K562 (cell line): ENCODE data around the gene PHACTR3. TPM values are rescaled to one million over a fixed set of nuclear protein-coding genes. Genes with fewer than 3 reads are reported as not detected.

Experiments
- ATAC-seq: fragments of 200-7000 bp; cut with Tn5 transposase; 3 replicates; pipeline ENCODE4 v1.9.1; 2020; ENCODE audit warnings: moderate library complexity
- BruUV-seq: library from RNA; stranded (reverse); fragments of 400-500 nt; replicated peaks from 2 replicates; lab custom pipeline; 2021; lab: Mats Ljungman, UMichigan
- CTCF ChIA-PET: fragments of 300-600 bp; formaldehyde crosslinking; extraction: SDS; loops from one replicate; lab custom pipeline; 2021; ENCODE audit warnings: low intra/inter-chr PET ratio; lab: Yijun Ruan, JAX
- POLR2A ChIA-PET: fragments of 300-600, 350-650 bp; sonication (Branson Sonifier 250); formaldehyde crosslinking; extraction: SDS; loops from one replicate; lab custom pipeline; 2021; ENCODE audit warnings: antibody characterized with exemption, inconsistent platforms; lab: Yijun Ruan, JAX
- DNase-seq, 4 experiments: peaks; one replicate each; pipeline versions ENCODE4 v3.0.0 to v3.0.0-alpha.2; 2011 to 2018; ENCODE audit warnings: low spot score in 3 of 4, mixed read lengths in 3 of 4; ENCODE audit errors: extremely low read depth in 1 of 4
- FAIRE-seq: peaks from 2 replicates; lab custom pipeline; 2011; peaks lifted over from hg19 to GRCh38; lab: Jason Lieb, UNC
- H2AFZ ChIP-seq: 2 replicates; pipeline ENCODE4 v1.6.0; 2011; ENCODE audit warnings: low read depth, low read length, control low read depth, inconsistent platforms
- H3K27ac ChIP-seq: fragments of 200-600 bp; 3 replicates; pipeline ENCODE4 v1.8.0; 2011; ENCODE audit warnings: low read depth, mild to moderate bottlenecking, control low read depth, inconsistent platforms, low read length, moderate library complexity, mixed read lengths; ENCODE audit errors: extremely low read depth
- H3K27me3 ChIP-seq, 2 experiments: fragments of 300-600 bp in 1 of 2; 2 replicates in 1 of 2; 3 replicates in 1 of 2; pipeline versions ENCODE4 v1.6.0 to v1.8.0; 2011; ENCODE audit warnings: inconsistent platforms in 2 of 2, low read length in 2 of 2, mild to moderate bottlenecking in 1 of 2, mixed read lengths in 1 of 2, moderate library complexity in 1 of 2; ENCODE audit not compliant: control insufficient read depth in 2 of 2, insufficient read depth in 2 of 2
- H3K36me3 ChIP-seq: fragments of 300-600 bp; 3 replicates; pipeline ENCODE4 v1.8.0; 2011; ENCODE audit warnings: mild to moderate bottlenecking, low read length, inconsistent platforms; ENCODE audit not compliant: control insufficient read depth, insufficient read depth
- H3K4me1 ChIP-seq, 2 experiments: fragments of 200-600 bp in 1 of 2; replicated peaks in 1 of 2; 2 replicates in 1 of 2; 3 replicates in 1 of 2; pipeline versions ENCODE4 v1.5.1 to v1.8.0; 2011; ENCODE audit warnings: inconsistent platforms in 2 of 2, low read length in 2 of 2, mild to moderate bottlenecking in 1 of 2, mixed read lengths in 1 of 2, moderate library complexity in 1 of 2; ENCODE audit not compliant: control insufficient read depth in 2 of 2, insufficient read depth in 2 of 2
- H3K4me2 ChIP-seq: 2 replicates; pipeline ENCODE4 v1.6.1; 2011; ENCODE audit warnings: low read length, control low read depth, inconsistent platforms, mixed read lengths; ENCODE audit not compliant: insufficient read depth
- H3K4me3 ChIP-seq: fragments of 200-600 bp; sonication (generic), shearing (Covaris generic); 2 replicates; pipeline ENCODE4 v1.5.1; 2016; ENCODE audit warnings: control low read depth, inconsistent platforms
- H3K79me2 ChIP-seq: fragments of 200-600 bp; 3 replicates; pipeline ENCODE4 v1.8.0; 2011; ENCODE audit warnings: low read length, inconsistent platforms; ENCODE audit not compliant: control insufficient read depth, insufficient read depth
- H3K9ac ChIP-seq, 2 experiments: 2 replicates each; pipeline versions ENCODE4 v1.6.0 to v1.6.1; 2011; ENCODE audit warnings: low read depth in 2 of 2, low read length in 2 of 2, control low read depth in 1 of 2, inconsistent platforms in 1 of 2, mild to moderate bottlenecking in 1 of 2, mixed read lengths in 1 of 2; ENCODE audit not compliant: insufficient read depth in 1 of 2
- H3K9me1 ChIP-seq: one replicate; pipeline ENCODE4 v1.6.0; 2011; ENCODE audit warnings: inconsistent platforms, mild to moderate bottlenecking, low read length, moderate library complexity; ENCODE audit not compliant: control insufficient read depth, insufficient read depth
- H3K9me3 ChIP-seq: replicated peaks from 2 replicates; pipeline ENCODE4 v1.5.1; 2011; ENCODE audit warnings: low read depth, low read length, inconsistent platforms; ENCODE audit not compliant: control insufficient read depth, insufficient read depth
- H4K20me1 ChIP-seq: replicated peaks from 2 replicates; pipeline ENCODE4 v1.6.1; 2011; ENCODE audit warnings: low read length, inconsistent platforms, mixed read lengths; ENCODE audit not compliant: control insufficient read depth, insufficient read depth
- CC2D1A ChIP-seq: fragments of 450-650 bp; IDR thresholded peaks from 2 replicates; pipeline ENCODE4 v1.6.1; 2017; ENCODE audit warnings: mild to moderate bottlenecking
- PCBP1 ChIP-seq: fragments of 200-400 bp; formaldehyde crosslinking; IDR thresholded peaks from 2 replicates; pipeline ENCODE4 v1.6.1; 2018; ENCODE audit warnings: mild to moderate bottlenecking, low read depth, low read length; ENCODE audit not compliant: poor library complexity, severe bottlenecking
- PTBP1 ChIP-seq: fragments of 200-400 bp; formaldehyde crosslinking; IDR thresholded peaks from 2 replicates; pipeline ENCODE4 v1.6.1; 2017; ENCODE audit warnings: low read depth, low read length
- RBM22 ChIP-seq: fragments of 200-400 bp; formaldehyde crosslinking; IDR thresholded peaks from 2 replicates; pipeline ENCODE4 v1.6.1; 2018; ENCODE audit warnings: low read length, low read depth; ENCODE audit not compliant: poor library complexity, severe bottlenecking
- SMAD1 ChIP-seq: fragments of 150-350 bp; IDR thresholded peaks from 2 replicates; pipeline ENCODE4 v1.6.1; 2014; ENCODE audit warnings: low read length, low read depth; ENCODE audit not compliant: partially characterized antibody
- ZNF408 ChIP-seq: fragments of 250-450 bp; sonication (Bioruptor Pico); IDR thresholded peaks from 2 replicates; pipeline ENCODE4 v1.4.0; 2020; ENCODE audit warnings: low read depth, mild to moderate bottlenecking, moderate library complexity
- WGBS: fragments of 100-300 bp; shearing (Covaris generic); methylation state at CpG from one replicate; pipeline ENCODE4 v1.1.6; 2016; ENCODE audit warnings: low coverage, mixed read lengths; ENCODE audit not compliant: insufficient coverage; ENCODE audit errors: missing lambda C conversion rate; 5-methylcytosine and 5-hydroxymethylcytosine counted together
- in situ Hi-C: fragments of 300-500 bp; cut with MboI; formaldehyde crosslinking; loops from 4 replicates; pipeline ENCODE4 v1.15.0; 2018; ENCODE audit warnings: inconsistent platforms, mixed read lengths
- intact Hi-C: fragments of 100-400 bp; cut with micrococcal nuclease; formaldehyde crosslinking; loops from 2 replicates; pipeline ENCODE4 v1.14.2; 2022
- polyA plus RNA-seq, 8 experiments: library from polyadenylated mRNA; depleted of rRNA in 4 of 8; stranded (reverse) in 5 of 8; unstranded in 3 of 8; fragments of >200 nt; fragmentation: Nextera tagmentation in 2 of 8; fragmentation: Illumina TruSeq in 1 of 8; extraction: Ambion mirVana in 2 of 8; extraction: Trizol in 1 of 8; gene quantifications; 2 replicates each; pipeline versions ENCODE4 v1.2.1 to v1.2.3, GENCODE V29; 2011 to 2014; ENCODE audit warnings: inconsistent platforms in 1 of 8, missing spikeins in 1 of 8
- total RNA-seq, 7 experiments: library from RNA; depleted of rRNA in 6 of 7; stranded (reverse); fragments of >200 nt in 6 of 7; fragmentation: Illumina TruSeq in 2 of 7; extraction: Trizol in 2 of 7; gene quantifications; 2 replicates each; pipeline versions ENCODE4 v1.2.1 to v1.2.3, GENCODE V29; 2011 to 2021; ENCODE audit warnings: low replicate concordance in 1 of 7
- TF ChIP-seq, protein P1 (sequence below): sonication (generic); formaldehyde crosslinking; IDR thresholded peaks from 2 replicates; pipeline ENCODE4 v1.8.0; 2022; ENCODE audit warnings: missing genetic modification reagents, mild to moderate bottlenecking, moderate library complexity, borderline replicate concordance
- TF ChIP-seq, protein P2 (sequence below), 2 experiments: fragments of 450-650 bp; IDR thresholded peaks; 2 replicates each; pipeline ENCODE4 v1.6.1; 2018; ENCODE audit warnings: mild to moderate bottlenecking in 2 of 2, low read depth in 1 of 2; ENCODE audit not compliant: partially characterized antibody in 2 of 2

The PHACTR3 gene
- total and polyA plus RNA-seq, 9 of the 15 experiments (the other 6 are each of a cell fraction or from before 2014, with no cell fraction given): not detected

DNA sequence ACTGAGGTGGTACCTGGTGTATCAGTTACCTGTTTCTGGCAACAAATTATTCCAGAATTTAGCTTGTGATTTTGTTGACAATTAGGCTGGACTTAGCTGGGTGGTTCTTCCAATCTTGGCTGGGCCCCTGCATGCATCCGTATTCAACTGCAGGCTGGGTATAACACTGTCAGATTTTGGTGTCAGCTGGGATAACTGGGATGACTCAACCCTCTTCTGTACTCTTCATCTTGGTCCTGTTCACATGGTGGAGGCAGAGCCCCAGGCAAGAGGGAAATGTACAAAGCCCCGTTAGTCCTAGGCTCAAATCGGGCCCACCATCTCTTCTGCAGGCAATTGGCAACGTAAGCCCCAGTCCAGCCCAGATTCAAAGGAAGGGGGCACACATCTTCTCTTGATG, 89.2 kb downstream of the PHACTR3 start:
- H2AFZ ChIP-seq: no peak overlapping the region
- CTCF ChIA-PET: interaction anchor here (0.6 kb wide), 1 partner anchor 96 kb away, joined by 3 read pairs; no protein-coding TSS in a partner anchor
- no peak overlapping the region for H3K4me2 ChIP-seq
- H3K27me3 ChIP-seq: peaks cover 0 to 6% of the 10 kb centered on the region in 2 experiments; a peak in 1 of 5 replicates
- no peaks in the 10 kb centered on the region for H3K9me3 ChIP-seq
- no peaks in the 10 kb centered on the region for H3K36me3 ChIP-seq
- no peak overlapping the region for H3K4me3 ChIP-seq
- TF ChIP-seq RBM22 (no peak), PTBP1 (no peak)
- no peaks in the 10 kb centered on the region for H3K79me2 ChIP-seq
- H3K4me1 ChIP-seq: no peaks in the 10 kb centered on the region
- no peak for ATAC-seq
- no peaks in the 10 kb centered on the region for H4K20me1 ChIP-seq
- H3K9me1 ChIP-seq: no peaks in the 10 kb centered on the region
- no TSS peak for BruUV-seq
- in situ Hi-C loops (no loop called here), intact Hi-C loops (no loop called here)
- WGBS: 0% methylated on average over 4 of the region's 4 CpGs
- H3K27ac ChIP-seq: no peak overlapping the region
- no peak for FAIRE-seq
- H3K9ac ChIP-seq: no peak overlapping the region
- POLR2A ChIA-PET: interaction anchor here (0.6 kb wide), 1 partner anchor 73 kb away, joined by 3 read pairs; no protein-coding TSS in a partner anchor
- no peak for DNase-seq

GRCh38 chr20:59696476-59696875, 92.1 kb downstream of the PHACTR3 start:
- no peak overlapping the region for H3K27ac ChIP-seq
- no peak overlapping the region for H3K4me2 ChIP-seq
- BruUV-seq: no TSS peak
- no peak overlapping the region for H2AFZ ChIP-seq
- DNase-seq (no peak), ATAC-seq (no peak), FAIRE-seq (no peak)
- WGBS: 0% methylated on average over 4 of the region's 5 CpGs
- H3K9ac ChIP-seq: no peak overlapping the region
- H3K4me3 ChIP-seq: no peak overlapping the region
- peaks cover 0 to 6% of the 10 kb centered on the region in 2 experiments; a peak in 1 of 5 replicates for H3K27me3 ChIP-seq
- in situ Hi-C loops (no loop called here), intact Hi-C loops (no loop called here)
- ChIA-PET CTCF (no interaction called here), POLR2A (interaction anchor here (0.7 kb wide), 1 partner anchor 756 kb away, joined by 3 read pairs; no protein-coding TSS in a partner anchor)
- TF ChIP-seq, protein P1, sequence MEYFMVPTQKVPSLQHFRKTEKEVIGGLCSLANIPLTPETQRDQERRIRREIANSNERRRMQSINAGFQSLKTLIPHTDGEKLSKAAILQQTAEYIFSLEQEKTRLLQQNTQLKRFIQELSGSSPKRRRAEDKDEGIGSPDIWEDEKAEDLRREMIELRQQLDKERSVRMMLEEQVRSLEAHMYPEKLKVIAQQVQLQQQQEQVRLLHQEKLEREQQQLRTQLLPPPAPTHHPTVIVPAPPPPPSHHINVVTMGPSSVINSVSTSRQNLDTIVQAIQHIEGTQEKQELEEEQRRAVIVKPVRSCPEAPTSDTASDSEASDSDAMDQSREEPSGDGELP (CRISPR knock-in tag): no peak
- no peak for TF ChIP-seq CC2D1A
- no peak for TF ChIP-seq PCBP1
- no peak for TF ChIP-seq ZNF408 (CRISPR knock-in tag)
- TF ChIP-seq SMAD1: no peak
- TF ChIP-seq, protein P2, sequence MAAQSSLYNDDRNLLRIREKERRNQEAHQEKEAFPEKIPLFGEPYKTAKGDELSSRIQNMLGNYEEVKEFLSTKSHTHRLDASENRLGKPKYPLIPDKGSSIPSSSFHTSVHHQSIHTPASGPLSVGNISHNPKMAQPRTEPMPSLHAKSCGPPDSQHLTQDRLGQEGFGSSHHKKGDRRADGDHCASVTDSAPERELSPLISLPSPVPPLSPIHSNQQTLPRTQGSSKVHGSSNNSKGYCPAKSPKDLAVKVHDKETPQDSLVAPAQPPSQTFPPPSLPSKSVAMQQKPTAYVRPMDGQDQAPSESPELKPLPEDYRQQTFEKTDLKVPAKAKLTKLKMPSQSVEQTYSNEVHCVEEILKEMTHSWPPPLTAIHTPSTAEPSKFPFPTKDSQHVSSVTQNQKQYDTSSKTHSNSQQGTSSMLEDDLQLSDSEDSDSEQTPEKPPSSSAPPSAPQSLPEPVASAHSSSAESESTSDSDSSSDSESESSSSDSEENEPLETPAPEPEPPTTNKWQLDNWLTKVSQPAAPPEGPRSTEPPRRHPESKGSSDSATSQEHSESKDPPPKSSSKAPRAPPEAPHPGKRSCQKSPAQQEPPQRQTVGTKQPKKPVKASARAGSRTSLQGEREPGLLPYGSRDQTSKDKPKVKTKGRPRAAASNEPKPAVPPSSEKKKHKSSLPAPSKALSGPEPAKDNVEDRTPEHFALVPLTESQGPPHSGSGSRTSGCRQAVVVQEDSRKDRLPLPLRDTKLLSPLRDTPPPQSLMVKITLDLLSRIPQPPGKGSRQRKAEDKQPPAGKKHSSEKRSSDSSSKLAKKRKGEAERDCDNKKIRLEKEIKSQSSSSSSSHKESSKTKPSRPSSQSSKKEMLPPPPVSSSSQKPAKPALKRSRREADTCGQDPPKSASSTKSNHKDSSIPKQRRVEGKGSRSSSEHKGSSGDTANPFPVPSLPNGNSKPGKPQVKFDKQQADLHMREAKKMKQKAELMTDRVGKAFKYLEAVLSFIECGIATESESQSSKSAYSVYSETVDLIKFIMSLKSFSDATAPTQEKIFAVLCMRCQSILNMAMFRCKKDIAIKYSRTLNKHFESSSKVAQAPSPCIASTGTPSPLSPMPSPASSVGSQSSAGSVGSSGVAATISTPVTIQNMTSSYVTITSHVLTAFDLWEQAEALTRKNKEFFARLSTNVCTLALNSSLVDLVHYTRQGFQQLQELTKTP (IDR thresholded peaks at IDR 0.05; ENCODE audit: low read depth in 1 of 2, partially characterized antibody in 2 of 2): no peak
- no peaks in the 10 kb centered on the region for H3K79me2 ChIP-seq
- H3K9me1 ChIP-seq: no peaks in the 10 kb centered on the region
- H3K9me3 ChIP-seq: no peaks in the 10 kb centered on the region
- no peaks in the 10 kb centered on the region for H3K4me1 ChIP-seq
- H4K20me1 ChIP-seq: no peaks in the 10 kb centered on the region
- H3K36me3 ChIP-seq: no peaks in the 10 kb centered on the region
